HG03175 (cell line): Measurements from ENCODE around the gene WDR19.
"Not testable (repeated sequence)": the region's sequence is repeated elsewhere in the genome, so short reads cannot be mapped to it uniquely, and the experiment has no call there.

Experiments
- ATAC-seq: cut with Tn5 transposase; IDR thresholded peaks from one replicate; pipeline ENCODE4 v1.9.1; 2021; ENCODE audit warnings: mild to moderate bottlenecking, moderate library complexity; ENCODE audit not compliant: unreplicated experiment

WDR19 gene

GRCh38 chr4:39292433-39292832 lies 110.1 kb downstream of the WDR19 start:
- ATAC-seq = not testable (repeated sequence)

GRCh38 chr4:39295784-39296183 lies 113.5 kb downstream of the WDR19 start:
- no peak for ATAC-seq

GRCh38 chr4:39302901-39303300 lies 120.6 kb downstream of the WDR19 start:
- no peak for ATAC-seq

GRCh38 chr4:39303871-39304270 lies 121.5 kb downstream of the WDR19 start:
- no peak for ATAC-seq

GRCh38 chr4:39304651-39305050 lies 122.3 kb downstream of the WDR19 start:
- ATAC-seq = no peak

GRCh38 chr4:39305912-39306677 lies 123.8 kb downstream of the WDR19 start:
- ATAC-seq = no peak

- ATAC-seq = no peak
Observed at GRCh38 chr4:39308611-39309010, 126.3 kb downstream of the WDR19 start.

- no peak for ATAC-seq
Observed at GRCh38 chr4:39312816-39313215, 130.5 kb downstream of the WDR19 start.

- no peak for ATAC-seq
Observed at GRCh38 chr4:39319676-39320075, 137.3 kb downstream of the WDR19 start.

GRCh38 chr4:39320381-39321115 lies 138.2 kb downstream of the WDR19 start:
- no peak for ATAC-seq

- ATAC-seq = no peak
Observed at GRCh38 chr4:39323821-39324220, 141.5 kb downstream of the WDR19 start.

GRCh38 chr4:39324446-39324845 lies 142.1 kb downstream of the WDR19 start:
- ATAC-seq = no peak

- no peak for ATAC-seq
Observed at GRCh38 chr4:39324897-39325613, 142.7 kb downstream of the WDR19 start.

GRCh38 chr4:39326468-39326977 lies 144.2 kb downstream of the WDR19 start:
- ATAC-seq = no peak

GRCh38 chr4:39330353-39330752 lies 148.0 kb downstream of the WDR19 start:
- ATAC-seq = no peak

GRCh38 chr4:39331191-39331590 lies 148.9 kb downstream of the WDR19 start:
- ATAC-seq = no peak
